Stimulated activated naive CD8-positive, alpha-beta T cell treated with anti-CD3 and anti-CD28 coated beads, Interleukin-15, Interleukin-2, amounts not matched to agents 100 ng/mL and 50 ng/mL, for 24 hours (primary cell): ENCODE measurements around the gene SPDYC.

Source experiments
- H3K27ac Mint-ChIP-seq: one replicate; pipeline ENCODE4 v1.8.0; 2021; ENCODE audit warnings: mild to moderate bottlenecking, mixed read lengths
- H3K27me3 Mint-ChIP-seq: one replicate; pipeline ENCODE4 v1.8.0; 2021; ENCODE audit warnings: mixed read lengths
- H3K36me3 Mint-ChIP-seq: one replicate; pipeline ENCODE4 v1.8.0; 2021; ENCODE audit warnings: low read depth, mixed read lengths
- H3K4me1 Mint-ChIP-seq: one replicate; pipeline ENCODE4 v1.8.0; 2021; ENCODE audit warnings: low read depth, mixed read lengths
- H3K4me3 Mint-ChIP-seq: one replicate; pipeline ENCODE4 v1.8.0; 2021; ENCODE audit warnings: mild to moderate bottlenecking, mixed read lengths
- H3K9me3 Mint-ChIP-seq: one replicate; pipeline ENCODE4 v1.8.0; 2021; ENCODE audit warnings: mixed read lengths

Gene SPDYC

DNA sequence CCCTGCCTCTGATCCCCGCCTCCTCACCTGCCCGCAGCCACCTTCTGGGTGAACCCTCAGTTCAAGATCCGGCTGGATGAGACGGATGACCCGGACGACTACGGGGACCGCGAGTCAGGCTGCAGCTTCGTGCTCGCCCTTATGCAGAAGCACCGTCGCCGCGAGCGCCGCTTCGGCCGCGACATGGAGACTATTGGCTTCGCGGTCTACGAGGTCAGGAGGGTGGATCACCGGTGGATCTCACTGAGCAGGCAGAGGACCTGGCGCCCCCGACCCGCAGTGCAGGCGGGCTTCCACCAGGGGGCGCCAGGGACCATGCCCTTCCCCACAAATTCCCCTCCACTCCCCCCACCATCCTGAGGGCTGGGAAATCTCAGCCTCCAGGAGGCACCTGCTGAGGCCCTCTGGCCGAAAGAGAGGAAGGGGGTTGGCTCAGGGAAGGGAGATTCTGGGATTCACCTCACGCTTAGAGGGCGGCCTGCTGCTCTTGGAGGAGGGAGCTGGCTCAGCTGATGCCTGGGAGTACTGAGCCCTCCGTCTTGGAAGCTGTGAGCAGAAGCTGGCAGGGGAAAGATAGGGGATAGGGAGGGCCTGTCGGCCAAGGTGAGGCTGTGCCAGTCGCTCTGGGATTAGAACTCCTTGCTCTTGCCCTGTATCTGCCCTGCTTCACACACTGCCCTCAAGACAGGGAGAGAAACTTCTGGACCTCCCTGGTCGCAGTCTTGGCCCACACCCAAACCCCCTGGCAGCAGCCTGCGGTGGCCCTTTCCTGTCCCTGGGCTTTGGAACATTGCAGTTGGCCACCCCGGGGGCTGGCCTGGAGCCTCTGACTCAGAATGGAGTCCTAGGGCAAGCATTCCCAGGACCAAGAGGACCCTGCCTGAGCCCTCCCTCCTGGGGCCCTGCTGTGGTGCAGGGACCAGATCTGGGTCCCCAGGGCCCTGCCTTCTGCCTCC, 34.9 kb downstream of the SPDYC start:
- no peak overlapping the region for H3K4me3 Mint-ChIP-seq
- H3K27ac Mint-ChIP-seq = no peak overlapping the region
- peaks cover 8% of the 10 kb centered on the region for H3K36me3 Mint-ChIP-seq

DNA sequence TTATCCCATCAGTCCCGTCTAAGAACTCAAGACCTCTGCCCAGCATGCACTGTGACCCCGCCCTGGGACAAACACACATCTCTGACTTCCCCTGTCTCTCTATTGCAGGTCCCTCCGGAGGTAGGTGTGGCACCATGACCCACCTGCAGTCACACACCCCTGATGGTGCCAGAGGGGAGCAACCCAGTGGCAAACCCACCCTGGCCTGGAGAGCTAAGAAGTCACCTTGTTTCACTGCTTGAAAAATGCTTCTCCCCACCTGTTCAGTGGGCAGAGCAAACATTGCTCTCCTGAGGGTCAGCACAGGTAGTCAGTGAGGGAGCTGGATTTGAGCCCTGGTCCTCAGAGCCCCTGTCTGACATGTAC, 35.6 kb downstream of the SPDYC start:
- H3K36me3 Mint-ChIP-seq = peaks cover 6% of the 10 kb centered on the region
- H3K27me3 Mint-ChIP-seq = no peaks in the 10 kb centered on the region
- no peaks in the 10 kb centered on the region for H3K4me1 Mint-ChIP-seq
- no peak overlapping the region for H3K4me3 Mint-ChIP-seq
- H3K9me3 Mint-ChIP-seq = no peaks in the 10 kb centered on the region
- no peak overlapping the region for H3K27ac Mint-ChIP-seq

More for the DNA sequence above, 34.9 kb downstream of the SPDYC start:
- no peaks in the 10 kb centered on the region for H3K9me3 Mint-ChIP-seq
- H3K27me3 Mint-ChIP-seq = no peaks in the 10 kb centered on the region
- H3K4me1 Mint-ChIP-seq = no peaks in the 10 kb centered on the region

DNA sequence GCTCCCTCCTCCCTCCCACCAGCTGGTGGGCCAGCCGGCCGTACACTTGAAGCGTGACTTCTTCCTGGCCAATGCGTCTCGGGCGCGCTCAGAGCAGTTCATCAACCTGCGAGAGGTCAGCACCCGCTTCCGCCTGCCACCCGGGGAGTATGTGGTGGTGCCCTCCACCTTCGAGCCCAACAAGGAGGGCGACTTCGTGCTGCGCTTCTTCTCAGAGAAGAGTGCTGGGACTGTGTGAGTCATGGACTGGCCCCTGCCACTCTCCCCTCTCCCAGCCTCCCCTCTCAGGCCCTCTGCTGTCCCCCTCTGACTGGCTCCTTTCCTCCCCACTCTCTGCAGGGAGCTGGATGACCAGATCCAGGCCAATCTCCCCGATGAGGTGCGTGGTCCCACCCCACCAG, 36.4 kb downstream of the SPDYC start:
- peaks cover 6% of the 10 kb centered on the region for H3K36me3 Mint-ChIP-seq
- H3K27ac Mint-ChIP-seq = no peak overlapping the region
- H3K27me3 Mint-ChIP-seq = no peaks in the 10 kb centered on the region
- no peaks in the 10 kb centered on the region for H3K4me1 Mint-ChIP-seq
- no peak overlapping the region for H3K4me3 Mint-ChIP-seq
- no peaks in the 10 kb centered on the region for H3K9me3 Mint-ChIP-seq

DNA sequence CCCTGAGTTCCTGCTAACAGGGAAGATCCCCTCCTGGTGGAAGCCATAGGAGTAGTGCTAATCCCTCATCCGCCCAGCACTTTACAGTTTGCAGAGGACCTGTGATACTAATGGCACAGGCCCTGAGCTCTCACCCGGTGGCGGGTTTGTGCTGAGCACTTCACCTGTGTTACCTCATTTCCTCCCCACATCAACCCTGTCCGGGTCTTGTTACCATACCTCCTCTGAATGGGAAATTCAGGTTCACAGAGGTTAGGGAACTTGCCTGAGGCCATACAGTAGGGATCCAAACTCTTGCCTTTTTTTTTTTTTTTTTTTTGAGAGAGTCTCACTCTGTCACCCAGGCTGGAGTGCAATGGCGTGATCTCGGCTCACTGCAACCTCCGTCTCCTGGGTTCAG, 36.9 kb downstream of the SPDYC start:
- no peaks in the 10 kb centered on the region for H3K9me3 Mint-ChIP-seq
- H3K4me3 Mint-ChIP-seq = no peak overlapping the region
- no peaks in the 10 kb centered on the region for H3K27me3 Mint-ChIP-seq
- peaks cover 6% of the 10 kb centered on the region for H3K36me3 Mint-ChIP-seq
- H3K4me1 Mint-ChIP-seq = no peaks in the 10 kb centered on the region
- H3K27ac Mint-ChIP-seq = no peak overlapping the region

DNA sequence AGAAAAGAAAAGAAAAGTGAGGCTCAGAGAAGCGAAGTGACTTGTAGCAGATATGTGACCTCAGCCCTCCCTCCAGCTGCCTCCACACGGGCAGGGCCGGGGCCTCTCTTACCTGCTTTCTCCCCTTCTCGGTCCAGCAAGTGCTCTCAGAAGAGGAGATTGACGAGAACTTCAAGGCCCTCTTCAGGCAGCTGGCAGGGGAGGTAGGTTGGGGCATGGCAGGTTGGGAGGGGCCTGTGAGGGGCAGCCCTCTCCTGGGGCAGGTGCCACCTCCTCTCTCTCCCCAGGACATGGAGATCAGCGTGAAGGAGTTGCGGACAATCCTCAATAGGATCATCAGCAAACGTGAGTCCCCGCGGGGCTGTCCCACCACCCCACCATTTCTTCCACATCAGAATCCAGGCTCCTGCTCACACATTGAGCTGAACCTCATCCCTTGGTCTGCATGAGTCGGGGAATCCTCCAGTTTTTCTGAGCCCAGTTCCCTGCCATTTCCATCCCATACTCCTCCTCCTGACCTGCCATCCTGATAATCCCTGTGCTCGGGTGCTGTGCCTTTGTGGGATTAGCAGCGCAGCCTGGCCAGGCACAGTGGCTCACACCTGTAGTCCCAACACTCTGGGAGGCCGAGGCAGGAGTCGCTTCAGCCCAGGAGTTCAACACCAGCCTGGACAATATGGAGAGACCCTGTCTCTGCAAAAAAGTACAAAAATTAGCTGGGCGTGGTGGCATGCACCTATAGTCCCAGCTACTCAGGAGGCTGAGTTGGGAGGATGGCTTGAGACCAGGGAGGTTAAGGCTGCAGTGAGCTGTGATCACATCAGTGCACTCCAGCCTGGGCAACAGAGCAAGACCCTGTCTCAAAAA, 38.1 kb downstream of the SPDYC start:
- Mint-ChIP-seq H3K36me3 (peaks cover 6% of the 10 kb centered on the region), H3K27ac (no peak overlapping the region), H3K9me3 (no peaks in the 10 kb centered on the region), H3K27me3 (no peaks in the 10 kb centered on the region), H3K4me3 (no peak overlapping the region), H3K4me1 (peaks cover 7% of the 10 kb centered on the region)

DNA sequence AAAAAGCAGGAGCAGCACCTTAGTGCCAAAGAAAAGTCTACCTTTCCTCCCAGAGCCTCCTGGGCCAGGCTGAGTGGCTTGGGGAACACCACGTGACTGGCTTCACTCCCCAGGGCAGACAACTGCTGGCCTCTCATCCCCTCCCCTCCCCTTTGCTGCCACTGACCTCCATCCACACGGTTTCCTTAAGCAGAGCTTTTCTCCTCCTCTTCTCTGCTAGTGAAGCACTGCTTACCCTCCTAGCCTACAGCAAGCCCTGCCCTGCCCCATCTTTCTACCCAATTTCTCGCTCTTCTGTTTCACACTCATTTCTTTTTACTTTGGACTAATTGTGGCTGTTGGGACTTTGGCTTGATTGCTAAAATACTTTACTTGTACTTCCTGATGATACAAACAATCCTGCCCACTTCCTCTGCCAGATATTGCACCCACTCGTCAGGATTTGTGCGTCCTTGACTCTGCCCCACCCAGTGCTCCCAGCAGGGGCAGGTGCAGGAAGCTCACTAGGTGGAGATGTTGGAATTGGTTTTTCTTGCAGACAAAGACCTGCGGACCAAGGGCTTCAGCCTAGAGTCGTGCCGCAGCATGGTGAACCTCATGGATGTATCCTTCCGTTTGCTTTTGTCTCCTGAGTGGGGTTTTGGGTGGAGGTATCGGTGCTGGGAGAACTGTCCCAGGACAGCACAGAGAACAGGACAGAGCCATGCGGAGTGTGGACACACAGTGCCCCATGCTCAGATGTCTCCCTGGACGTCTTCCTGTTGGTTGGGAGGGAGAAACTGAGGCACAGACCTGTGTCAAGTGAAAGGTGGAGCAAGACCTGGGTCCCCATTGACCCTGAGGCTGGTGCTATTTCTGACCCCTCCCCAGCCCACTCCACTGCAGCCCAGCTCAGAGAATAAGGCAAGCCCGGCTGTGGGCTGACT, 39.0 kb downstream of the SPDYC start:
- Mint-ChIP-seq H3K4me1 (peaks cover 16% of the 10 kb centered on the region), H3K4me3 (no peak overlapping the region), H3K36me3 (peaks cover 6% of the 10 kb centered on the region), H3K27ac (no peak overlapping the region), H3K27me3 (no peaks in the 10 kb centered on the region), H3K9me3 (no peaks in the 10 kb centered on the region)

DNA sequence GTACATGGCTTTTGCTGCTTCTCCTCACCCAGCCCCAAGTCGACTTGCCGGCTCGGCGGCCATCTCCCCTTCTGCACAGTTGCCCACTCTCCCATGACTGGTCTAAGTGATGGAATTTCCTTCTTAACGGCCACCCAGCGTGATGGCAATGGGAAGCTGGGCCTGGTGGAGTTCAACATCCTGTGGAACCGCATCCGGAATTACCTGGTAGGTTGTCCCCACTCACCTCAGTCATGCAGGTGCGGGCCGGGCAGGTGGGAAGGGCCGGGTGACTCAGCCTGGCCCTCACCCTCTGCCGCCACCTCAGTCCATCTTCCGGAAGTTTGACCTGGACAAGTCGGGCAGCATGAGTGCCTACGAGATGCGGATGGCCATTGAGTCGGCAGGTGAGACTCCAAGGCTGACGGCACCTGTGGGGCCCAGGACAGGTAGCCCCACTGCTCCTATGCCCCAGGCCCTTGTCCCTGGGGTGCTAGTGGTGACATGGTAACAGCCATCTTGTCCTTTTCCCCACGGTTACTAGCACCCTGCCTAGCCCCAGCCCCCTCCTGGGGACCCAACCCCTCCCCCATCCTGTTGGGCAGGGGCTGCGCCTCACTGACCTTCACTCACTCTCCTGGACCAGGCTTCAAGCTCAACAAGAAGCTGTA, 39.8 kb downstream of the SPDYC start:
- no peaks in the 10 kb centered on the region for H3K36me3 Mint-ChIP-seq
- H3K27ac Mint-ChIP-seq = no peak overlapping the region
- no peak overlapping the region for H3K4me3 Mint-ChIP-seq
- H3K9me3 Mint-ChIP-seq = no peaks in the 10 kb centered on the region
- no peaks in the 10 kb centered on the region for H3K27me3 Mint-ChIP-seq
- peaks cover 23% of the 10 kb centered on the region for H3K4me1 Mint-ChIP-seq

DNA sequence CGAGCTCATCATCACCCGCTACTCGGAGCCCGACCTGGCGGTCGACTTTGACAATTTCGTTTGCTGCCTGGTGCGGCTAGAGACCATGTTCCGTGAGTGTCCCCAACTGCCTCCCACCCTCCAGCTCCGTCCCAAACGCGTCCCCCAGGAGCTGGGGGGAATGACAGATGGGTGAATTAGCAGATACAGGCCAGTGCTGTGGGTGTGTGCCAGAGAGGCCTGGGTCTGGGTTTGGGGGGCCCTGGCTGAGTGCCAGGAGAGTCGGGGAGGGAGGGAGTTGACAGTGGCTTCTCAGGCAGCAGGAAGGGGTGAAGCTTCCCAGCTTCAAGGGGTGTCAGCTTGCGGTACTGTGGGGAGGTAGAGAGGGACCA, 40.3 kb downstream of the SPDYC start:
- H3K4me1 Mint-ChIP-seq = peaks cover 26% of the 10 kb centered on the region

DNA sequence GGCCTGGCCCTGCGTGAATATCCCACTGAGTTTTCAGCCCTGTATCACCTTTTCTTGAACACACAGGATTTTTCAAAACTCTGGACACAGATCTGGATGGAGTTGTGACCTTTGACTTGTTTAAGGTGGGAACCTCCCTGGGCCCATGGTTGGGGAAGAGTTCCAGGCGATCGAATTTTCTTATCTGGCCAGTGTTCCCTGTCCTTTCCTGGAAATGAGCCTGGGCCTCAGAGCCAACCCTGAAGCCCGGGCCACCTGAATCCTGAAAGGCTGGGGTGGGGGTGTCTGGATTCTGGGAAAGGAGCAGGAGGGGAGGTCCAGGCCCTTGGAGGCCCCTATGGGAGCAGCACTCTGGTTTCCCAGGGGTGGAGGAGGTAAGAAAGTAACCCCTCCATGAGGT, 40.7 kb downstream of the SPDYC start:
- H3K4me1 Mint-ChIP-seq = peaks cover 30% of the 10 kb centered on the region
- H3K4me3 Mint-ChIP-seq = no peak overlapping the region
- H3K36me3 Mint-ChIP-seq = peaks cover 4% of the 10 kb centered on the region
- peaks cover 4% of the 10 kb centered on the region for H3K27me3 Mint-ChIP-seq
- no peak overlapping the region for H3K27ac Mint-ChIP-seq
- peaks cover 4% of the 10 kb centered on the region for H3K9me3 Mint-ChIP-seq

More for the DNA sequence above, 40.3 kb downstream of the SPDYC start:
- H3K27me3 Mint-ChIP-seq = peaks cover under 1% of the 10 kb centered on the region
- H3K4me3 Mint-ChIP-seq = no peak overlapping the region
- peaks cover under 1% of the 10 kb centered on the region for H3K36me3 Mint-ChIP-seq
- H3K9me3 Mint-ChIP-seq = no peaks in the 10 kb centered on the region
- H3K27ac Mint-ChIP-seq = no peak overlapping the region

DNA sequence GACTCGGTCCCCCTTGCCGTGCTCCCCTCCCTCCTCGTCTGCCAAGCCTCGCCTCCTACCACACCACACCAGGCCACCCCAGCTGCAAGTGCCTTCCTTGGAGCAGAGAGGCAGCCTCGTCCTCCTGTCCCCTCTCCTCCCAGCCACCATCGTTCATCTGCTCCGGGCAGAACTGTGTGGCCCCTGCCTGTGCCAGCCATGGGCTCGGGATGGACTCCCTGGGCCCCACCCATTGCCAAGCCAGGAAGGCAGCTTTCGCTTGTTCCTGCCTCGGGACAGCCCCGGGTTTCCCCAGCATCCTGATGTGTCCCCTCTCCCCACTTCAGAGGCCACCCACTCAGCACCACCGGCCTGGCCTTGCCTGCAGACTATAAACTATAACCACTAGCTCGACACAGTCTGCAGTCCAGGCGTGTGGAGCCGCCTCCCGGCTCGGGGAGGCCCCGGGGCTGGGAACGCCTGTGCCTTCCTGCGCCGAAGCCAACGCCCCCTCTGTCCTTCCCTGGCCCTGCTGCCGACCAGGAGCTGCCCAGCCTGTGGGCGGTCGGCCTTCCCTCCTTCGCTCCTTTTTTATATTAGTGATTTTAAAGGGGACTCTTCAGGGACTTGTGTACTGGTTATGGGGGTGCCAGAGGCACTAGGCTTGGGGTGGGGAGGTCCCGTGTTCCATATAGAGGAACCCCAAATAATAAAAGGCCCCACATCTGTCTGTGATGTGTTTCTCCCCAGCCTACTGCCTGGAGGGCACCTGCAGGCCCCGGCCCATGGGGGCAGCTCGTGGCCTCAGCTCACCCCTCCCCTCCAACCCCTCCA, 41.5 kb downstream of the SPDYC start:
- Mint-ChIP-seq H3K9me3 (peaks cover 4% of the 10 kb centered on the region), H3K4me1 (peaks cover 32% of the 10 kb centered on the region), H3K36me3 (peaks cover 6% of the 10 kb centered on the region), H3K27me3 (peaks cover 5% of the 10 kb centered on the region), H3K27ac (no peak overlapping the region), H3K4me3 (no peak overlapping the region)

DNA sequence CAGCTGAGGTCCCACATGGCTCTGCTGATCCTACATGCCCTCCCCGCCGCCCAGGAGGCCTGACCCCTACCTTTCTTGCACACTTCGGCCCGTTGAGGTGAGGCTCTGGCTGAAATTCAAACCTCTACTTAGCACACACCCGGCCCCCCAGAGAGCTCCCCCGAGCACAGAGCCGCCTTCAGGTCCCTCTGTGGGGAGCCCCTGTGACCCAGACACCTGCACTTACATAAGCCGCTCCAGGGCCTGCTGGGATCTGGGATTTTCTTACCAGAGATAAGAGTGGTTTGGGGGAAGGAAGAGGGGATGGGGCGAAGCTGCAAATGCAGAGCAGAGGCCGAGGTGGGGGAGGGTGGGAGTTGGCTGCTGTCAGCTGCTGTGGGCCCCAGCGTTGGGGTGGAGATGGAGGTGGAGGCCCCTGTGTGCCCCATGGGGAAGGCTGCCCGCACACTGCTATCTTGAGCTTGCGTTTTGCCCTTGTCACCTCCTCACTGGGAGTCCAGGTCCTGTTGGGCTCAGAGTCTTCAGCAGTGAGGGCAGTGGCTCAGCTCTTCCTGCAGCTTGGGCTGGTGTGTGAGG, 42.3 kb downstream of the SPDYC start:
- Mint-ChIP-seq H3K27me3 (peaks cover 5% of the 10 kb centered on the region), H3K36me3 (peaks cover 6% of the 10 kb centered on the region), H3K9me3 (peaks cover 4% of the 10 kb centered on the region), H3K4me3 (no peak overlapping the region), H3K27ac (no peak overlapping the region), H3K4me1 (peaks cover 32% of the 10 kb centered on the region)

DNA sequence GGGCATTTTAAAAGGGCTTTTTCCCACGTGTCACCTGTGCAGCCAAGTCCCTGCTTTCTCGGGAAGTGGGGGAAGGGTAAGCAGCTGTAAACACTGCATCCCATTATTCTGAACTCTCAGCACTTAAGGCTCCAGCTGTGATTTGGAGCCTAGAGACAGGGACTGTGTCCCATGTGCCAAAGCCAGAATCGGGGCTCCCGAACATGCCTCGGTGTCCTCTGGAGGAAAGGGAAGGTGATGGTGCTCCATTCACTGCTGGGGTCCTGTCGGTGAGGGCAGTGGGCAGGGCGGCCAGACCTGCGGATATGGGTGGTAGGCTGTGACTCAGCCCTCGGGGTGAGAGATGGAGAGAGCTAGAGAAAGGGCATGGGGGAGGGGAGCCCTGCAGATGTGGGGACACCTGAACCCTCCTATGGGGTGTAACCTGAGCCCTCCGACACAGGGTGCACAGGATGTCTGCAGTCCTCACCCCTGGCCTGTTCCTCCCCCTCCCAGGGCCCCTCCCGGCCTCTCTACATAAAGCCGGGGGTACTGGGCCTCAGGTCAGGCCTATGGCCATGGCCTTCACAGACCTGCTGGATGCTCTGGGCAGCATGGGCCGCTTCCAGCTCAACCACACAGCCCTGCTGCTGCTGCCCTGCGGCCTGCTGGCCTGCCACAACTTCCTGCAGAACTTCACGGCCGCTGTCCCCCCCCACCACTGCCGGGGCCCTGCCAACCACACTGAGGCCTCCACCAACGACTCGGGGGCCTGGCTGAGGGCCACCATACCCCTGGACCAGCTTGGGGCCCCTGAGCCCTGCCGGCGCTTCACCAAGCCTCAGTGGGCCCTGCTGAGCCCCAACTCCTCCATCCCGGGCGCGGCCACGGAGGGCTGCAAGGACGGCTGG, 43.5 kb downstream of the SPDYC start:
- H3K9me3 Mint-ChIP-seq = peaks cover 4% of the 10 kb centered on the region
- H3K27me3 Mint-ChIP-seq = peaks cover 5% of the 10 kb centered on the region
- H3K36me3 Mint-ChIP-seq = peaks cover 6% of the 10 kb centered on the region
- H3K4me3 Mint-ChIP-seq = no peak overlapping the region
- H3K4me1 Mint-ChIP-seq = peaks cover 32% of the 10 kb centered on the region
- no peak overlapping the region for H3K27ac Mint-ChIP-seq
